Activated CD4-positive, alpha-beta T cell treated with anti-CD3 and anti-CD28 coated beads for 4 hours (primary cell): ENCODE measurements around the gene SOD2.
"Not testable (repeated sequence)": the region's sequence is repeated elsewhere in the genome, so short reads cannot be mapped to it uniquely, and the experiment has no call there.

ENCODE experiments used
- DNase-seq, 2 donors: peaks; one replicate each; pipeline ENCODE4 v3.0.0-alpha.2; 2020

SOD2 gene

DNA sequence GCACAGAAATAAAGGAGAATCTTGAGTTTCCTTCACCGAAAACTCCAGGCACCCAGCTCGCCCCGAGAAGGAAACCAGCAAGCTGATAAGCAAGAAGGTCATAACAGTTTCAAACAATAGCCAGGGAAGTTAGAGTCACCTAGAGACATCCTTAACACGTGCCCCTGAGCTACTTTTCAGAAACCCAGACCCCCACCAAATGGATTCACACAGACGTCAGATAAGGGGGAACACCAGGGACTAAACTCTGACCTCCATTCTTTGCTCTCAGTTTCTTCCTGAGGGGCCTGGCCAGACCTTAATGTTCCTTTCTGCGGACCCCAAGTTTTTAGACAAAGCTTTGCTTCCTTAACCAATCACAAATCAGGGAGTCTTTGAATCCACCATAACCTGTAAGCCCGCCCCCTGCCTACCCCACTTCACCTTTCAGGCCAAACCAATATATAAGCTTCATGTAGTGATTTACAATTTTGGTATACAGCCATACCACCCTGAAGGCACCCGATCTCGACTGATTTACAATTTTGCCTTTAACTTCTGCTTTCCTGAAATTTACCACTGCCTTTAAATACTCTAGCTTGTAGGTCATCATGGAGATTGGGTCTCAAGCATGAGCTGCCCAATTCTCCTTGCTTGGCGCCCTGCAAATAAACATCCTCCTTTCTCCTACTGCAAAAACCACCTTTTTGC, 11.7 kb downstream of the SOD2 start:
- DNase-seq = no peak

- no peak for DNase-seq
Observed at GRCh38 chr6:159680104-159680503, 12.9 kb downstream of the SOD2 start.

DNA sequence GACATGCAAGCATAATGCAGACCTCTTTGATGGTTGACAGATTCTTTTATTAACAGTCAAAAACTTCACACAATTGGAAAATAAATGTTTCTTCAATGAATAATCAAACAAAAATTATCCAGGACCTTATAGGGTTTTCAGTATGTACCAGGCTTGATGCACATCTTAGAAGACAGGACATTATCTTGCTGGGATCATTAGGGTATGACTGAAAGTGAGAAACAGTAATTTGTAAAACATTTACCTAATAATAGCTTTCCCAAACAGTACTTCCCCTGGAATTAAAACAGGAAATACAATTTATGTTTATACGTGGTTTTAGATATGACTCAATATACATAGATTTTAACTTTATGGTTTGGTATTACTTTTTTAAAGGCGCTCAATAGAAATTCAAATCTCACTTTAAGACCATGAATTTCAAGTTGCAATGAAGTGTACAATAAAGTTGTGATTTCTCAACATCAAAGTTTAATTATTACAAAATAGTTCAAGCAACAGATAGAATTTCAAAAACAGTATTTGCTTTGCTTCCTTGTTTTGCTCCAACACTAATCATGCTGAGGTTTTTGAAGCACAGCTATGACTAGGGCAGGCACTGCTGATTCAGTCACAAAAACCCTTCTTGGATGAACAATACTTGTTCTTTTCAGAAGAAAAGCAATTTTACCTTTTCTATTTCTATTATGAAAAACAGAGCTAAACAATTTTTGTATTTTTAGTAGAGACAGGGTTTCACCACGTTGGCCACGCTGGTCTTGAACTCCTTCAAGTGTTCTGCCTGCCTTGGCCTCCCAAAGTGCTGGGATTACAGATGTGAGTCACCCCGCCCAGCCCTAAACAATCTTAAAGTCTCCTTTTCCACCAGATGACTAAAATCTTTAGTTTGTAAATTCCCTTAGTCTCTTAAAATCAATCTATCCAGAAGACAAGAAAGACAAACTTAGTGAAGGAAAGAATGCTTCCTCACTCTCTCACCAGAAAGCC, 13.7 kb downstream of the SOD2 start:
- DNase-seq = no peak

- DNase-seq = no peak
Observed at GRCh38 chr6:159678574-159678973, 14.5 kb downstream of the SOD2 start.

GRCh38 chr6:159677506-159678165, 15.4 kb downstream of the SOD2 start:
- no peak for DNase-seq

- no peak for DNase-seq
Observed at GRCh38 chr6:159676890-159677505, 16.0 kb downstream of the SOD2 start.

DNA sequence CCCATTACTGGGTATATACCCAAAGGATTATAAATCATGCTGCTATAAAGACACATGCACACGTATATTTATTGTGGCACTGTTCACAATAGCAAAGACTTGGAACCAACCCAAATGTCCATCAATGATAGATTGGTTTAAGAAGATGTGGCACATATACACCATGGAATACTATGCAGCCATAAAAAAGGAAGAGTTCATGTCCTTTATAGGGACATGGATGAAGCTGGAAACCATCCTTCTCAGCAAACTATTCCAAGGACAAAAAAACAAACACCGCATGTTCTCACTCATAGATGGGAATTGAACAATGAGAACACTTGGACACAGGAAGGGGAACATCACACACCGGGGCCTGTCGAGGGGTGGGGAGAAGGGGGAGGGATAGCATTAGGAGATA, 16.8 kb downstream of the SOD2 start:
- DNase-seq = not testable (repeated sequence)

GRCh38 chr6:159665868-159666635, 27.0 kb downstream of the SOD2 start:
- DNase-seq = no peak

DNA sequence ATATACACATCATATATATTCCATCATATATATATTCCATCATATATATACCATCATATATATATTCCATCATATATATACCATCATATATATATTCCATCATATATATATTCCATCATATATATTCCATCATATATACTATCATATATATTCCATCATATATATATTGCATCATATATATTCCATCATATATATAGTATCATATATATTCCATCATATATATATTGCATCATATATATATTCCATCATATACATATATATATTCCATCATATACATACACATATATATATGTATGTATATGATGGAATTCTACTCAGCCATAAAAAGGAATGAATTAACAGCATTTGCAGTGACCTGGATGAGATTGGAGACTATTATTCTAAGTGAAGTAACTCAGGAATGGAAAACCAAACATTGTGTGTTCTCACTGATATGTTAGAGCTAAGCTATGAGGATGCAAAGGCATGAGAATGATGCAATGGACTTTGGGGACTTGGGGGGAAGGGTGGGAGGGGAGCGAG, 29.6 kb downstream of the SOD2 start:
- DNase-seq = not testable (repeated sequence)

DNA sequence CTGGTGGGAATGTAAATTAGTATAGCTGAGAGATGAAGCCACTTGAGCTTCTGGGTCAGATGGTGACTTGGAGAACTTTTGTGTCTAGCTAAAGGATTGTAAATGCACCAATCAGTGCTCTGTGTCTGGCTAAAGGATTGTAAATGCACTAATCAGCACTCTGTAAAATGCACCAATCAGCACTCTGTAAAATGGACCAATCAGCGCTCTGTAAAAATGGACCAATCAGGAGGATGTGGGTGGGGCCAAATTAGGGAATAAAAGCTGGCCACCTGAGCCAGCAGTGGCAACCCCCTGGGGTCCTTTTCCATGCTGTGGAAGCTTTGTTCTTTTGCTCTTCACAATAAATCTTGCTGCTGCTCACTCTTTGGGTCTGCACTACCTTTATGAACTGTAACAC, 31.1 kb downstream of the SOD2 start:
- DNase-seq = not testable (repeated sequence)

- no peak for DNase-seq
Observed at GRCh38 chr6:159655409-159655988, 37.5 kb downstream of the SOD2 start.

DNA sequence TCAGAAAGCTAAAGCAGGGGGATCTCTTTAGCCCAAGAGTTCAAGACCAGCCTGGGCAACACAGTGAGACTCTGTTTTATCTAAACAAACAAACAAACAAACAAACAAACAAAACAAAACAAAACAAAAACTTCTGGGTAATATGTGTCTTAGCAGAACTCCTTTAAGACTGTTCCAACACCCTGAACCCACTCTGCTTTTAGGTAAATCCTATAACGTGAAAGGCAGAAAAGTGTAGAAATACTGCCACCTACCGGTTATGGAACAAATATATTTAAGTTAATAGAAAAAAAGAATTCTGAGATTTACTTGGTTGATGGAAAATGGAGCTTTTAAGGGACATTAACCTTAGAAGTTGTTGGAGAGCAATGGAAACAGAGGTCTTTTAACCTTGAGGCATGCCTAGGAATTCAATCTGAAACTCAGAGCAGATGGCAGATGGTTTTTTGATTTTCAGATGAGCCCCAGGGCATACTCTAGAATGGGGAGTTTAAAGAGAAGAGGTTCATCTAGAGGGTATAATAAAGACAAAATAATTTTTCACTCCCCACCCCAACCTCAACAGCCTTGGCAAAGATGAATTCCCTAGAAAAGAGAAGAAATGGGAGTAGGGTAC, 38.5 kb downstream of the SOD2 start:
- no peak for DNase-seq

GRCh38 chr6:159650314-159650713, 42.7 kb downstream of the SOD2 start:
- no peak for DNase-seq

- no peak for DNase-seq
Observed at GRCh38 chr6:159649441-159649840, 43.6 kb downstream of the SOD2 start.

DNA sequence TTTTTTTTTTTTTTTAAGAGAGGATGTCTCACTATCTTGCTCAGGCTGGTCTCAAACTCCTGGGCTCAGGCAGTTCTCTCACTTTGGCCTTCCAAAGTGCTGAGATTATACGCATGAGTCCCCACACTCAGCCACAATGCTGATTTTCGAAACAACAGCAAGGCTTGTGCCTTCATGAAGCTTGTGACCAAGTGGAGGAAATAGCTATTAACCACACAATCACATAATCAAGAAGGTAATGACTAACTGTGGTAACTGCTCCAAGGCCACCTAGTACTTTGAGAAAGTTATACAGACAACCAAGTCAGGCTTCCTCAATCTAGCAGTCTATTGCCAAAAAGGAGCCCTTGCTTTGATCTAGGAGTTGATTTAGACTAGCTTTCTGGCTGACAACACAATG, 46.3 kb downstream of the SOD2 start:
- DNase-seq = no peak

DNA sequence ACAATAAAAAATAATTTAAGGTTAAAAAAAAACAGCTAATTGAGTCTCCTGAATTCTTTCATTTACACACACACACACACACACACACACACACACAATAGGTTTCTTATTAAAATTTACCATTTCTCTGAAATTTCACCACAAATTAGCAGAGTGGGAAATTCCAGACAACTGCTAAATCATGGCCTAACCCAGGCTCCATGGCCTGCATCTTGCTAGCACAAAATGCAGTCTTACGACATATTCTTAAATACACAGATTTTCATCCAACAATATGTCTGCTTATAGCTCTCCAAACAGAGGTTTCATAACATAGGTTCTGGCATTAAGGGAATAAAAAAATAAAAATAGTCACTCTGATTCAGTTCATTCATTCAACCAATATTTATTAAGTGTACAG, 46.9 kb downstream of the SOD2 start:
- DNase-seq = no peak

DNA sequence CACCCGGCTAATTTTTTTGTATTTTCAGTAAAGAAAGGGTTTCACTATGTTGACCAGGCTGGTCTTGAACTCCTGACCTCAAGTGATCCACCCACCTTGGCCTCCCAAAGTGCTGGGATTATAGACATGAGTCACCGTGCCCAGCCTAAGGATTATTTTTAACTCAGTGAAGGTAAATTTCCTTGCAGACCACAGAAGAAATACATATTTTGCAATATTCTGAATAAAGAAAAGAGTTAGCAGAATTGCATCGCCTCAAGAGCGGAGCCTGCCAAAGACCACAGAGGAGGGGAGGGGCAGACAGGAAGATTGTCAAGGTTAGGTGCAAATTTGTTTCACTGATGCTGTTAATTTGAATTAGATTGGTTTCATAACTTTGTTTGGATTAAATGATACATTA, 47.4 kb downstream of the SOD2 start:
- no peak for DNase-seq
